Mesangial cell (primary cell): Measurements from ENCODE around the gene TMEM145. TPM values are rescaled to one million over a fixed set of nuclear protein-coding genes. Genes with fewer than 3 reads are reported as not detected.

Experiments
- total RNA-seq: library from RNA; depleted of rRNA; stranded (reverse); fragments of >200 nt; gene quantifications from 2 replicates; pipeline ENCODE4 v1.2.3, GENCODE V29; 2015

The TMEM145 gene
- total RNA-seq, result 0.13 and 0.16 TPM in 2 replicates

DNA sequence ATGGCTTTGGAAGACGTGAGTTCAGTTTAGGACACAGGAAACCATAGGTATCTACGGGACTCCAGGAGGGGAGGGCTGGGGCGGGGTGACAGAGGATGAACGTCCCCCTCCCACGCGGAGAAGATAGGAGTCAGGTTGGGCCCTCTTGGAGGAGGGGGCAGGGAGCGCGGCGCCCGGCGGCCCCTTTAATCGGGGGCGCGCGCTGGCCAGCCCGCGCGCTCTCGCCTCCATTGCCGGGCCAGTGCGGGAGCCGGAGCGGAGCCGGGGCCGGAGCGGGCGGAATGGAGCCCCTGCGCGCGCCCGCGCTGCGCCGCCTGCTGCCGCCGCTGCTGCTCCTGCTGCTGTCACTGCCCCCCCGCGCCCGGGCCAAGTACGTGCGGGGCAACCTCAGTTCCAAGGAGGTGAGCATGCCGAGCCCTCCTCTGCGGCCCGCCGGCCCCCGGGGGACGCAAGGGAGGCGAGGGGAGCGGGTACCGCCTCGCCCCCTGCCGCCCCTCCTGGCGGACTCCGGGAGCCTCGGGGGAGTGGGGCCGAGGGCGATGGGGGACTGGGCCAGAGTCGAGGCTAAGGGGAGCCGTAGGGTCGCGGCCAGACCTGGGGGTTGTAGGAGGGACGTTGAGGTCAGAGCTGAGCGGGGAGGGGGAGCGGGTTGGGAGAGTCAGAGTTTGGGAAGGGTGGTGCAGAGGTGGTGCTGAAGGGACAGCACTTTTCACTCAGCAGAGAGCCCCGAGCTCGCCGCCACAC is at the start of gene TMEM145:
TSS of gene TMEM145 (plus strand) at position 214 of the 744 bp plus-strand sequence. CDS start at position 282, 68 bp downstream.

DNA sequence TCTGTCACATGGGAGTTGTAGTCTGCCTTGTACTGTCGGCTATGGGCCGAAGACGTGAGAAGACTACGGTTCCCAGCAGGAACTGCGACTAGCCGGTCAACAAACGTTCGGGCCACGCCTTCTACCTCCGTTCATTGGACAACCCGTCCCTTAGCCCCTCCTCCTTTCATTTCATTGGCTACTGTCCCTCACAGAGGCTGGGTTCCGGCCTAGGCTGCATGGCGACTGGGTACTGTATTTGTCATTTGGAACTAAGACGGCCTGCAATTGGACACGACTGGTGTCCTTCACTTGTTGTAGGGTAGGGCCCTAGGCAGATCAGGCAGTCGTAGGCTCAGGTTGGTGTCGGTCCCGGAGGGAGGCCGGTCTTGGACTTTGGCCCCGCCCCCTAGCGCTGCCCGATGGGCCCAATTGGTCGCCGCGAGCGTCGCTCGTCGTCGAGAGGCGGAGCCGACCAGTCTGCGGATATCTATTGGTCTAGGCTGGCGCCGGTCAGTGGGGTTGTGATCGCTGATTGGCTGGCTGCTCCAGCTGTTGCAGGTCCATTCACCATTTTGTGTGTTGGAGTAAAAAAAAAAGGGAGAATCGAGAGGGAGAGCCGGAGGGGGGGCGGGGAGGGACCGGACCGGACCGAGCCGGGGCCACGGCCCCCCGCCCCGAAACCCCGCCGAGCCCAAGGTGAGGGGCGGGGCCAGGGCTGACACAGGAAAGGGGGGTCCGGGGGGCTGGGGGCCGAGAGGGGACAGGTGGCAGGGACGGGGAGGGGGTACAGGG is 44.2 kb upstream of the TMEM145 start, which contains the start of gene CIC:
TSS of gene CIC (plus strand) at position 549 of the 774 bp plus-strand sequence. CDS start 2,532 bp downstream, outside the sequence.

DNA sequence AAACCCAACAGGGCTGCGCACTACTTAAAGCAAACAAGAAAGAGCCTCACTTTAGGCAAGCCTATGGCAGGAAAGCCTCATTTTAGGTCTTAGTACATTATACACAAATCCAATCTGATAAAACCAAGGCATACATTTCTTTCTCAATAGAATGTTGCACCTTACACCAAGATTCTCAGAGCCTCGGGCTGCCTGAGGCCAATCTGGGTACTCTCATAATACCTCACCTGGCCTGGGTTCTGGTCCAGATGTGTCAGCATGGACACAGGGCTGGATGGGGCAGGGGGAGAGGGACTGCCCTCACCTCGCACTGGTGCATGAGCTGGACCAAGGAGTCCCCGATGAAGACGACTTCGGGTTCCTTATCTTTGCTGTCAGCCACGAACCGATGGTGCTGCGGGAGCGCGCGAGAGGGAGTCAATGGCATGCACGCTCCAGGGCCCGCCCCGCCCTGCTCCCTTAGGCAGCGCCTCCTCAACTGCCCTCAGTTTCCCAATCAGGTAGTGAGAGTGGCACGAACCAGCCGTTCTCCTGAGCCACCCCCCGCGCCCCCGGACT is 11.4 kb upstream of the TMEM145 start, which contains the start of gene PRR19:
TSS of gene PRR19 (plus strand) at position 487 of the 558 bp plus-strand sequence. CDS start 7,453 bp downstream, outside the sequence.

DNA sequence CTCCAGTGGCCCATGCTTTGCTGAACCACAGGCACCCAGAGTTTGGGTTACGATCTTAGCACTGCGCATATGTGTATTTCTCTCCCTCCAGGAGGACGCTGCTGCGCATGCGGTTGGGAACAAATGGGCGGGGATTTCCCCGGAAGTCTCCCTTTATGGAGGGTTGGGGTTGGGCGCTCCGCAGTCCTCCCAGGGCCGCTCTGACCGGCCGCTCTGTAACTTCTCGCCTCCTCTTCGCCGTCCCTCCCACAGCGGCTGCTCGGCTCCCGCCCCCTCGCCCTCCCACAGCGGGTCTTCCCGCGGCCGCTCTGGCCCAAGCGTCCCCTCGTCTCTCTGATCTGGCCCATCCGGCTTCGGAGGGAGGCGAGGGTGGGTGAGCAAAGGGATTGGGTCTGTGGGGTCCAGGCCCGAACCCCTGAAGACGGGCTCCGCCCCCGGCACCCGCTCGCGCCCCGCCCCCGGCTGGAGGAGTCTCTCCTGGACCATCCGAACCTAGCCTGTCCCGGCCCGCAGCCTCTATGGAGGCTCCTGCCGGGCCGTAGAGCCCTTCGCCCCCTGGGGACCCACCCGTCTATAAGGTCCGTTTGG is 12.3 kb downstream of the TMEM145 start, which contains the start of gene MEGF8:
TSS of gene MEGF8 (plus strand) at position 328 of the 588 bp plus-strand sequence. CDS start 609 bp downstream, outside the sequence.

Other genes with a start within 250 kb of the TMEM145 start
- 1.1 and 5.6 TPM in 2 replicates for gene GRIK5, start 243.1 kb upstream of the TMEM145 start, total RNA-seq
- 19.9 and 24.0 TPM in 2 replicates for gene ZNF574, start 237.1 kb upstream of the TMEM145 start, total RNA-seq
- gene POU2F2, start 180.9 kb upstream of the TMEM145 start, total RNA-seq, result 0.38 and 0.98 TPM in 2 replicates
- 28.5 and 38.4 TPM in 2 replicates for gene DEDD2, start 95.6 kb upstream of the TMEM145 start, total RNA-seq
- gene ZNF526, start 93.0 kb upstream of the TMEM145 start, total RNA-seq, result 5.5 and 6.0 TPM in 2 replicates
- gene GSK3A, start 70.7 kb upstream of the TMEM145 start, total RNA-seq, result 25.6 and 28.4 TPM in 2 replicates
- 44.5 and 62.1 TPM in 2 replicates for gene ERF, start 58.2 kb upstream of the TMEM145 start, total RNA-seq
- gene CIC, start 44.1 kb upstream of the TMEM145 start, total RNA-seq, result 48.9 and 108 TPM in 2 replicates
- gene PRR19, start 11.2 kb upstream of the TMEM145 start, total RNA-seq, result 0.81 and 3.9 TPM in 2 replicates
- gene PAFAH1B3, start 10.7 kb upstream of the TMEM145 start, total RNA-seq, result 108 and 112 TPM in 2 replicates
- 23.8 and 78.8 TPM in 2 replicates for gene MEGF8, start 12.3 kb downstream of the TMEM145 start, total RNA-seq
- 3.4 and 5.2 TPM in 2 replicates for gene CNFN, start 77.0 kb downstream of the TMEM145 start, total RNA-seq
- gene LIPE, start 114.1 kb downstream of the TMEM145 start, total RNA-seq, result 2.9 and 8.8 TPM in 2 replicates
- gene CXCL17, start 129.6 kb downstream of the TMEM145 start, total RNA-seq, result not detected in 2 replicates
- 0.13 TPM in 1 of 2 replicates, not detected in the other for gene CEACAM1, start 215.2 kb downstream of the TMEM145 start, total RNA-seq